Measurements from ENCODE around the gene ZC2HC1C. TPM values are rescaled to one million over a fixed set of nuclear protein-coding genes. Genes with fewer than 3 reads are reported as not detected.

The ZC2HC1C gene
- total and polyA plus RNA-seq, 9 of the 15 experiments (the other 6 are each of a cell fraction or from before 2014, with no cell fraction given) = 6.3 to 9.2 (median 7.7) TPM

GRCh38 chr14:75063491-75064204 is 5.8 kb upstream of the ZC2HC1C start, which contains the start of gene ACYP1 (continued):
- TF ChIP-seq MYC (IDR thresholded peaks at IDR 0.05; ENCODE audit: low read depth, low read length) = peak; percentile 31; the same call in 1 of the 2 replicates
- TF ChIP-seq MYC (CRISPR knock-in tag; IDR thresholded peaks at IDR 0.05; ENCODE audit: borderline replicate concordance, low read depth) = no peak
- peak; percentile 73 for TF ChIP-seq SUPT5H (IDR thresholded peaks at IDR 0.05)
- TF ChIP-seq POLR2G (IDR thresholded peaks at IDR 0.05; ENCODE audit: low read depth, low read length) = peak; percentile 76
- TF ChIP-seq ELF1 (tag; IDR thresholded peaks at IDR 0.05) = peak; percentile 44
- peak; percentile 61 for TF ChIP-seq CTBP1 (IDR thresholded peaks at IDR 0.05; ENCODE audit: borderline replicate concordance)
- TF ChIP-seq PBX2 (CRISPR knock-in tag; IDR thresholded peaks at IDR 0.05; ENCODE audit: low read depth) = peak; percentile 85
- peak; percentile 96 for TF ChIP-seq PBX2 (tag; conservative IDR thresholded peaks at IDR 0.05; ENCODE audit: low read depth)
- TF ChIP-seq RFX1 (IDR thresholded peaks at IDR 0.05) = peak; percentile 72
- no peak for TF ChIP-seq NFRKB (IDR thresholded peaks at IDR 0.05; ENCODE audit: low read depth)
- peak in 1 of 2 experiments; percentile 89 for TF ChIP-seq AFF1 (IDR thresholded peaks at IDR 0.05; ENCODE audit: low read depth in 1 of 2, partially characterized antibody in 2 of 2)
- TF ChIP-seq PHF8 (IDR thresholded peaks at IDR 0.05; ENCODE audit: borderline replicate concordance, low read length) = peak; percentile 69; the same call in 1 of the 2 replicates
- TF ChIP-seq HMGN3 (IDR thresholded peaks at IDR 0.05; ENCODE audit: borderline replicate concordance, extremely low read depth, insufficient read length, low read depth, low read length) = no peak
- peak; percentile 63 for TF ChIP-seq RBBP5 (IDR thresholded peaks at IDR 0.05; ENCODE audit: borderline replicate concordance, insufficient read depth, low read length, poor library complexity, severe bottlenecking)
- peak; percentile 54 for TF ChIP-seq KDM5B (IDR thresholded peaks at IDR 0.05; ENCODE audit: insufficient replicate concordance, low read depth, low read length)
- TF ChIP-seq RCOR1 (IDR thresholded peaks at IDR 0.05; ENCODE audit: borderline replicate concordance in 1 of 2, low read depth in 2 of 2, low read length in 2 of 2) = peak in 1 of 2 experiments; percentile 9; a peak in 1 of 4 replicates
- peak; percentile 88 for TF ChIP-seq FOS (IDR thresholded peaks at IDR 0.05; ENCODE audit: extremely low read depth, insufficient read length)
- TF ChIP-seq ASH1L (IDR thresholded peaks at IDR 0.05; ENCODE audit: borderline replicate concordance, low read depth, partially characterized antibody) = peak; percentile 87
- TF ChIP-seq CHD2 (IDR thresholded peaks at IDR 0.05; ENCODE audit: low read depth, low read length) = peak; percentile 73
- peak; percentile 49; the same call in 1 of the 2 replicates for TF ChIP-seq ETV1 (tag; conservative IDR thresholded peaks at IDR 0.05; ENCODE audit: low read depth)

Measured in K562 (cell line).